GM18907 (cell line): ENCODE measurements around the gene TXNL4A.
"Not testable (repeated sequence)": the region's sequence is repeated elsewhere in the genome, so short reads cannot be mapped to it uniquely, and the experiment has no call there.

Experiments
- ATAC-seq: cut with Tn5 transposase; IDR thresholded peaks from one replicate; pipeline ENCODE4 v1.9.1; 2021; ENCODE audit warnings: mild to moderate bottlenecking, moderate library complexity; ENCODE audit not compliant: unreplicated experiment

The TXNL4A gene, protein sequence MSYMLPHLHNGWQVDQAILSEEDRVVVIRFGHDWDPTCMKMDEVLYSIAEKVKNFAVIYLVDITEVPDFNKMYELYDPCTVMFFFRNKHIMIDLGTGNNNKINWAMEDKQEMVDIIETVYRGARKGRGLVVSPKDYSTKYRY

DNA sequence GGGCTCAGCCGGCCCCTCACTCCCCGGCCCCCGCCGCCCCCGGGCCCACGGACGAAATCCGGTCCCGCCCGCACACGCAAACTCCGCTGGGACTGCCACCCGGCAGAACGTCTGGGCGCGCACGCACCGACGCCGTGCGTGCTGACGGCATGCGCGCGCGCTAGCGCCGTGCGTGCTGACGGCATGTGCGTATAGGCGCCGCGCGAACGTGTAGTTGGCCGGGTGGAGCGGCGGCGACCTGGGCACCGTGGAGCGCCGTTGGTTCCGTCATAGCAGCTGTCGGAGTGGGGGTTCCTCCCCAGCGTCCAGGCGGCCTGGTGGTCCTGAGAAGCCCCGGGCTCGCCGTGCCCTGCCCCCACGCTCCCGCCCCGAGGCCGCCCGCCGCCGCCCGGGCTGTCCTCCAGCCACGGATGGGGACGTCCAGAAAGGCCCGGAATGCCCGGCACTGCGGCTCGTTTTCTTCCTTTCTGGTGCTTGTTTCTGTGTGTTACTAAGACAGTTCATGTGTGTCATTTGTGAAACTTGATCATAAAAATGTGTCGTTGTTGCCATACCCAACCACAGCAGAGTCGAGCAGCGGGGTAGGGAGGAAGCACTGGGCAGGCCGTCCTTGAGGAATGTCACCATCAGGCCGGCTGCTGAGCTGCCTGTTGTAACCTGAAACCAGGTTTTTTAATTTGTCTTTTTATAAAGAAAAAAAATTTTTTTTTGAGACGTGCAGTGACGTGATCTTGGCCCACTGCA, at the start of gene TXNL4A:
Gene TXNL4A, minus strand, starts transcription at position 113 of the 744 bp plus-strand sequence. CDS start 171 bp downstream, outside the sequence.
- peak; percentile 96 for ATAC-seq

DNA sequence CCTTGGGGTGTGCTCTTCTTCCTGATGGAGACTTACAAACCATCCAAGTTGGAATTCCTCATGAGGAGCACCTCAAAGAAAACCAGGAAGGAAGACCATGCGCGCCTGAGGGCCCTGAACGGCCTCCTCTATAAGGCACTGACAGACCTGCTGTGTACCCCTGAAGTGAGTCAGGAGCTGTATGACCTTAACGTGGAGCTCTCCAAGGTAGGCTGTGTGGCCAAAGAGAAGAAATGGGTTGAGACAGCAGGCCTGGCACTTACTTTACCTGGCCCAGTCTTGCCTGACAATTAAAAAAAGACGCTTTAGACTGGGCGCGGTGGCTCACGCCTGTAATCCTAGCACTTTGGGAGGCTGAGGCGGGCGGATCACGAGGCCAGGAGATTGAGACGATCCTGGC, 48.9 kb upstream of the TXNL4A start:
- ATAC-seq = no peak

DNA sequence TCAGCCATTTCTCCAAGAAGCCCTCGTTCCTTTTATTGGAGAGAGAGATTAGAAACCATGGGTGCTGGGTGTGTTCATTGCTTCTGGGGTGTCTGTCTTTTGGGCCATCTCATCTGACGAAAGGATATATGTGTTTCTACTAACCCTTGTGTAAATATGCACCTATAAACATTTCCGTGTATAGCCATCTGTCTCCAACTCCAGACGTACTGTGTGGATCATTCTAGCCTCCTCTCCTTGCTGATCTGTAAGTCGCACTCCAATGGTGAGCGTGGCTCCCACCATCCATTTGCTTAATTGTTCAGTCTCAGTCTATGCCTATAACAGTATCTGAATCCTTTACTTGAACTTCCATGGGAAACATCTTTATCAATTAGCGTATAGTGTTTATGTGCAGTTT, 47.6 kb upstream of the TXNL4A start:
- ATAC-seq = no peak

DNA sequence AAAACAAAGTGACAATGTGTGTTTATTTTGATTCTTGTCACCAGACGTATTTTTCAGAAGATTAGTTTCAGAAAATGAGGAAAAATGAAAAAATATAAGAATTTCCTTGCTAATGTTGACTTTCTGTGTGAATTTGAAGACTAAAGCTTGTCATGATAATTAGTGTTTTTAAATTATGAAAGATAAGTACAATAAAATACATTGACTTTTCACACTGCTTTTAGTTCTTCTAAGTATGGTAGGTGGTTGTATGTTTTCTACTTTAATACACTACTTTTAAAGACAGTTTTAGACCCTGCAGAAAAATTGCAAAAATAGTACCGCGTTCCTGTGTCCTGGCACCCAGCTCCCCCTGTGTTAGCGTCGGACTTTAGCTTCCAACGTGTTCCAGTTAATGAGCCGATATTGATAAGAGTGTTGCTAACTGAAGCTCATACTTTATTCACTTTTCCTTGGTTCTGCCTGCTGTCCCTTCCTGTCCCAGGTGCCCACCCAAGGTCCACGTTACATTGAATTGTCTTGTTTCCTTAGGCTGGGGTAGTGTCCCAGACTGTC, 46.6 kb upstream of the TXNL4A start:
- ATAC-seq = no peak

DNA sequence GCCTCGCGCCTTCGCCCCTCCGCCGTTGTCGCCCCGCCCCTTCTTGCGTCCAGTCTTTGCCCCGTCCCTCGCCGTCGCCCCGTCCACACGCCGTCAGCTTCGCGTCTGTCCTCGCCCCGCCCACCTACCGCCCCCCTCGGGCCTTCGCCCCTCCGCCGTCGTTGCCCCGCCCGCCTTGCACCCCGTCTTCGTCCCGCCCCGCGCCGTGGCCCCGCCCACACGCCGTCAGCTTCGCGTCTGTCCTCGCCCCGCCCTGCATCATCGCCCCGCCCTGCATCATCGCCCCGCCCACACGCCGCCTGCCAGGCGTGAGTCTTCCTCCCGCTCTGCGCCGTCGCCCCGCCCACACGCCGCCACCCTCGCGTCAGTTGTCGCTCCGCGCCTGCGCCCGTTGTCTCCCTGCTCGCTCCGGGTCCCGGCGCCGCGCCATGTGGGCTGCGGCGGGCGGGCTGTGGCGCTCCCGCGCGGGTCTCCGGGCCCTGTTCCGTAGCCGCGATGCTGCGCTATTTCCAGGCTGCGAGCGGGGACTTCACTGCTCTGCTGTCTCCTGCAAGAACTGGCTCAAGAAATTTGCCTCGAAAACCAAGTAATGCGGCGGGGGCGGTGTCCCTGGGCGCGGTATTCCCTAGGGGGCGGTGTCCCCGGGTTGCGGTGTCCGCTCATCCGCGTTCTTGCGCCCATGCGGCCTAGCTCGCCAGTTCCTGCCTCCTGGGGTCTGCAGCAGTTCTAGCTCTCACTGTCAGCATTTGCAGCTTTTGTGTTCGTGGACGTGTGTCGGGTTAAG, 45.9 kb upstream of the TXNL4A start, which contains the start of gene RBFA:
Gene RBFA, plus strand, starts transcription at position 367 of the 784 bp plus-strand sequence. Its CDS starts 62 bp downstream, at position 429.
- ATAC-seq = peak; percentile 77

DNA sequence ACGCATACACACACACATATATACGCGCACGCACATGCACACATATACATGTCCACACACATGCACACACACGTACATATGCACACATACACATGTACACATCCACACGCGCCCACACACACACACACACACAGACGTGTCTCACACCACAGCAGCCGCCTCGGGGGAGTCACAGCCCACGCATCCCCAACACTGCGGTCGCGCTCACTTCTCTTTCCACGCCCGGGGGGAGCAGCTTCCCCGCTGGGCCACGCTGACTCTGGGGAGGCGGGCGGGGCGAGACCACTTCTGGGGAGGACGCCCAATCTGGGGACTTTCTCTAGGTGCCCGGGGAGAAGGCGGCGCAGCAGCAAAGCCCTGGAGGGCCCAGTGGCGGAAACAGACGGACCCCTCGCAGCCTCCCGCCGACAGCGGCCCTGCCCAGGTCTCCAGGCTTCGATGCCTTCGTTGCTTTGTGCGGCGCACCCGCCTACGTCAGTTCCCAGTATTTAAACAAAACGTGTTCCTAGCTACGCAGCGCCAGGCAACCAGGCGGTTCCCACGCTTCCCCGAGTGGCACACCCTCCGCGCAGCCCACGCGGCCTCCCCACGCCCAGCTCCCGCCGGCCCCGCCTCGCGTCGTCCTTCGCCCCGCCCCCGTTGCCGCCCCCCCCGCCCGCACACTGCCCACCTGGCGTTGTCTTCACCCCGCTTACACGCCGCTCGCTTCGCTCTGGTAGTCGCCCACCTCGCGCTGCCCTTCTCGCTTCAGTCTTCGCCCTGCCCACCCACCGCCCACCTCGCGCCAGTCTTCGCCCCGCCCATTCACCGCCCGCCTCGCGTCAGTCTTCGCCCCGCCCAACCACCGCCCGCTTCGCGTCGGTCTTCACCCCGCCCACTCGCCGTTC, 45.1 kb upstream of the TXNL4A start:
- peak; percentile 60 for ATAC-seq

DNA sequence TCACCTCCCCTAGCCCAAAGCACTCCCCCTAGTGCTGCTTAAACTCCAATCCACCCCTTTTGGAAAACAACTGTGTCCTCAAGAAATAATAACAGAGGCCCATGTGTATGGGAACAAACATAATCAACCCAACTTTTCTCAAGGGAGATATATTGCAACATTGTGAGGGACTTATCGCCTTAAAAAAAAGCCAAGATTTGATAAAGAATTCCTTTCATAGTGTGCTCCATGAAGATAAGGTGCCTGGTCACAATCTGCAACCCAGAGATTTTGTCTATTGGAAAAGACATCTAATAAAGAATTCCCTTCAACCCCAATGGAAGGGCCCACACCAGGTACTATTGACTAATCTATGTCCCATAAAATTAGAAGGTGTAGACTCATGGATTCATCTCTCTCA, 41.3 kb upstream of the TXNL4A start:
- no peak for ATAC-seq

DNA sequence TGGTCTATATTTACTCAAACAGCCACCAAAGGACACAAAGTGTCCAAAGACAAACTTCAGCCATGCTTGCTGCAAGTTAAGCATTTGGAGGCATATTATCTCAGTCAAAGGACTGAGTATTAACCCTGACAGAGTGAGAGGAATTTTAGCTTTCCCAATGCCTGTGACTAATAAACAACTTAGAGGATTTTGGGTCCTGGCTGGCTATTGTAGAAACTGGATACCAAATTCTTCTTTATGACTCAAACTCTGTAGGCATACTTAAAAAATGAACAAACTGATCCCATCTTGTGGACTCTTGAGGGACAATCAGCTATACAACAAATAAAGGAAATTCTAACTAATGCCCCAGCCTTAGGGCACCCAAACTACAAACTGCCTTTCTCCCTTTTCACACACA, 39.4 kb upstream of the TXNL4A start:
- ATAC-seq = not testable (repeated sequence)

DNA sequence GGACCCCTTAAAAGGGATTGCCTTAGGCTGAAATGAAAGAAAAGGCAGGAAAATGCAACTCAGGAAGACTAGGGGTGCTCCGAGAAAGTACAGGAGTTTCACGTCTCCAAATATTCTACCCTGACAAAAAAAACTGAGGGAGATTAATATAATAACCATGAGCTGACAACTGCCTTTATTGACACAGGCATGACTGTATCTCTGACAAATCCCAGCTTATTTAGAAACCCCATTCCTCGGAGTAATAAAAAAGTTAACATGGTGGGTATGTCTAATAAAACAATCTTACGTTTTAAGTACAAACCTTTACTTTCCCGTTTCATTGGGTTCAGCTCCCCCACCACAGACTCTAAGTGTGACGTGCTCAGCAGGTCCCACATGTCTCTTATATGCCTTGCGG, 38.0 kb upstream of the TXNL4A start:
- no peak for ATAC-seq

DNA sequence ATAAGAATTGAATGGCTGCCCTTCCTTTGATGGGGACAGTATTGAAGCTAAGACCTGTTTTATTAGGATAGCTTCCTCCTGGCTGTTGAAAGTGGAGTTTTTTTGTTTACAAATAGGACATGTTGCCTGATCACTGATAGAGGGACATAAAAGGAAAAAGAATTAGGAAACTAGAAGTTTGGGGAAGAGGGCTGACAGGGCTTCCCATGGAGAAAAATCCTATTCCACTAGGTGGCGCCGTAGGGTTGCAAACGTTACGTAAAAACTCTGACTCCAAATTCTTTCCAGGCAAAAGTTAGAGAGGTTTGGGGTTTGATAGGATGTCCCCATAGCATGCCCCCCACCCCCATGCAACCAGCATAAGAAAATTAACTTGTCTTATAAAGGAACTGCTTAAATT, 34.8 kb upstream of the TXNL4A start:
- ATAC-seq = no peak

DNA sequence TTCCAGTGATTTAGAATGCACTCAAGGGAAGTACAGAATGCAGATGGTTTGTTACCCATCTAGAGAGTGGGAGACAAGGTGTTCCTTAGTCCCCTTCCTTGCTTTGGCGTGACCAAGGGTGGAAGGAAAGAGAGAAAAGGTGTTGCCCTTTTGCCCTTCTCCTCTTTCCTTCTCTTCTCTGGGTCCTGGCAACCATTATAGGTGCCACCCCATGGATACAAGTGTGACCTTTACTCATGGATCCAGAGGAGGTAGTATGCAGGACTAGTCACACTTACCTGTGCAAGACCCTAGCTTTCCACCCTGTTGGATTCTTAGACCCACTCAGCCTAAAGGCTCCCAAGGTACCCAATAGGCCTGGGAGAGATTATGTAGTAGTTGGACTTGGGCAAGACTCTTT, 34.2 kb upstream of the TXNL4A start:
- no peak for ATAC-seq

DNA sequence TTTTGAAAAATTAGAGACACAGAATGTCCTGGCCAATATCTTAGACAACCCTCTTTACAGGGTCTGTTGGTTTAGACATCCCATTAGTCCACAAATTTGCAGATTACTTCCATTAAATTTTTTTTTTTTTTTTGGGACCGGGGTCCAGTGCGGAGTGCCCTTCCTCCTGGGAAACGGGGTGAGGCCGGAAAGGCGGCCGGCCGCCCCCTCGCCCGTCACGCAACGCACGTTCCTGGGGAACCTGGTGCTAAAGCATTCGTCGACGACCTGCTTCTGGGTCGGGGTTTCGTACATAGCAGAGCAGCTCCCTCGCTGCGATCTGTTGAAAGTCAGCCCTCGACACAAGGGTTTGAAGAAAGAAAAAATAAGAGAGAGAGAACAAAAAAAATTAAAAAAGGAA, 24.4 kb upstream of the TXNL4A start:
- no peak for ATAC-seq

DNA sequence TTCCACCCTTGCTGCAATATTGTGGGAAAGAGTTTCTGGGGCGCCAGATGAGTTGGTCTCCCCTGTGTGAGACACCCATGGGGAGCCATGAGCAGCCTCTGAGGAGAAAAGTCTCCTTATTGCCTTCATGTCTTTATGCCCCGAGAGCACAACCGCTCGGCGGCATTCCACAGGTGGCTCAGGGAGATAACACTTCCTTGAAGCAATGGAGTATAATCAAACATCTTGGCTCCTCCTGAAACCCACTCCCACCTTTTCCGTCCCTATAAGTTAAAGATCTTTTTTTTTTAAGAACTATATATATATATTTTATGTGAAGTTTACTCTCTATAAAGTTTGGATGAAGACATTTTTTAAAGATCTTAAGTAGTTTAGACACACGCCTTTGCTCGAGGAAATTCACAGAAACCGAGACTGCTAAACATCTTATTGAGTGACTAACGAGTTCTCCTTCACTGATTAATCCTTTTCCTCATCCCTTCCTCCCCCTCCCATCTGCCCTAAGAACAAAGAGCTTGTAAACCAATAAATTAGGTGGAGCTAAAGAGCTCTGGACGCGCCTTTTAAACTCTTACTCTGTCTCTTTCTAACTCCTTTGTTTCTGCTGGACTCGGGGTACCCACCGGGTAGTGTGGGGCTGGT, 23.3 kb upstream of the TXNL4A start:
- ATAC-seq = not testable (repeated sequence)

DNA sequence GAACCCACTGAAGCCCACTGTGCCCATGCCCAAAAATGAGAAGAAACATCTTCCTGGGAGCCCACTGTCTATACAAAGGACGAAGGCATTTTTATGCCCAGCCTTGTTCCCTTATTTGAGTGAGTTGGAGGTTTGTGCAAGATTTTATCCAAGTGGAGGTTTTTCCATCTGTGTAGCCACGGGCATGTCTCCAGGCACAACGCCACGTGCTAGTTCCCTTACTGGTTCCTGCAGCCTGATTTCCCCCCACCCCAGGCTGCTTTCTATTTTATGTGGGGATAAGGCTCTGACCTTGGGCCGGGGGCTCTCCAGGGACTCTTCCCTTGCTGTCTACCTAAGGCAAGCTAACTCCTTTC, 22.2 kb upstream of the TXNL4A start:
- ATAC-seq = no peak

DNA sequence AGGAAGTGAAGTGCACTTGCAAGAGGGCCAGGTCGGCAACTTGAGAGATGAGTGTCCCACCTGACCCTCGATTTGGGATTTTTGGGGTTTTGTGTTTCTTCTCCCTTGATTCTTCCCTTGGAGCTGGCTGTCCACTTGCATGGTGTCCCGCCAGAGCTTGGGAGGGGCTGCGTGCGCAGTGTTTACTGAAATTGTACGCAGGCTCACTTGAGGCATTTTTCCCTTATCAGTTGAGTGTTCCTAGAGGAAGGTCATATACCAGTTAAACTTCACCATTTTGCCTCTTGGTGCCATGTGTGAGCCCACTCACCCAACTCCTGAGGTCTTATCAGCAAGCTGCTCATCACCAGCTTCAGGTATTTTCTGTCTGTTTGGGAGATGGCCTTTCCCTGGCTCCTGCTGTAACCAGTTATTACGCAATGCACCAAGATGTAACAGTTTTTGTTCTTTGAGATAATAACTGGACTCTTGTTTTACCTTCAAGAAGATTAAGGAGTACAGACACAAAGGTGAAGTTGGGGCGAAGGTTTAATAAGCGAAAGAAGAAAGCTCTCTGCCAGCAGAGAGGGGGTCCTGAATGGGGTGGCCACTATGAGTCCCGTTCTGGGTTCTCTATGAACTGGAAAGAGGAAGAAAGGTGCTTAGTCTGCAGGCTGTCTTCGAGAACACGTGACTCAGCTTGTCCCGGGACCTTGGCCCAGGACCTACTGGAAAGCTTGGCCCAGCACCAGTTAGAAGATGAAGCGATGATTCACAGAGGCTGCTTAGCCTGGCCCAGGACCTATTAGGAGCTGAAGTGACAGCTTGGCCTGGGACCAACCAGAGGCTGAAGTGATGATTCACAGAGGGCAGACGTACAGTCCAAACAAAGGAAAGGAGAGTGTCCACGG, 21.5 kb upstream of the TXNL4A start:
- ATAC-seq = no peak

DNA sequence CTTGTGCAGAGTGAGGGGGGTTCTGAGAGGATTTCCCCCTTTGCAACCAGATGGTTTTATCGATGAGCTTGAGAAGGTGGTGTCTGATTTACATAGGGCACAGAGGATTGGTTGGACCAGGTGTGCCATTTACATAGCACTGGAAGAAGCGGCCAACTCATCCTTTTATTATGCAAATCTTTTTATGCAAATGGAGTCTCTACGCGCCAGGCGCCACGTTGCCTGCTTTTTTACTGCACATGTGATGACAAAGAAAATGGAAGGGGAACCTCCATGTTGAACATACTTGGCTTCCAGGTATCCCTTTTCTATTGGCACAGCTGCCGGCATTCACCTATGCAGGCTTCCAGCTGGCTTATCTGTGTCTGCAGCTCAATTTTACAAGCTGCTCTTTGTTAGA, 18.4 kb upstream of the TXNL4A start:
- ATAC-seq = no peak

DNA sequence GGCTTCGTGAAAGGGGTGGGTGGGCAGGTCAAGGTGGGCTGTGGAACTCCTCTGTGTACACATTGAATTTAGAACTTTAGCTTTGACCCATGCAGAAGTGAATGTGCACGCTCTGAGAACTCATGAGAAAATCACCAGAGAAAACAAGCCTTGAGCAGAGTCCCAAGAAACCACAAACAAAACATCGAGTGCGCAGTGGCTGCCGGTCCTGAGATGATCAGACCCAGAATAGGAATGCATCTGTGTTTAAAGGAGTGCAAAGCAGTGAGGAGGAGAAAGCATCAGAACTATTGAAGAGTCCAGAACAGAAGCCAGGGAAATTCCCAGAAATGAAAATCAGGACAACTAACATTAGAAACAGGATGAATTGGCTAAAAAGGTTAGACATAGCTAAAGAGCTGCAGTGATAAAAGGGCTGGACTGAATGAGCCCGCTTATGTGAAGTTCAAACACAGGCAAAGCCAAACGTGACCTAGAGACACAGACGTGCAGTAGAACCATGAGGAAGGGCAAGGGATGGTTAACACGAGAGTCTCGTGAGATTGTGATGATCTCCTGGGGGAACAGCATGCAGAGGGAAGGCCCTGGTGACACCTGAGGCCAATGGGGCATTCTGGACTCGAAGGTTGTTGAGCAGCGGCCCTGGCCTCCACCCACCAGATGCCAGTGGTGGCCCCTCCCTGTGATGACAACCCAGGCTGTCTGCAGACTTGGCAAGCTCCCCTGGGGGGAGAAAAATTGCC, 16.4 kb upstream of the TXNL4A start:
- ATAC-seq = no peak

DNA sequence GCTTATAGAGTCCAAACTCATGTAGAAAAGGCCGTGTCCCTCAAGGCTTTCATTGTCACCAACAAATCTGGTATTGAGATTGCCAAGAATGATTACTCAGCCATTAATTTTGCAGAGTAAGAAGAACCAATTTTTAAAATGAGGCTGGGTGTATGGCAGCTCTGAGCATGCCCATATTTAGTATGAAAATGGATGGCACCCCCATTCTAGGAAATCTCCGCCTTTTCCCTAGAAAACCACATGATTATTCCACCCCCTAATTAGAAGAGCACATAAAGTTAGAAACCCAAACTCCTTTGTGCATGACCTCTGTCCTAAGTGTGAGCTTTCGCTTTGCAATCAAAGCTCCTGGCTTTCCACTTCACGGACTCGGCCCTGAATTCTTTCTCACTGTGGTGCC, 14.1 kb upstream of the TXNL4A start:
- ATAC-seq = no peak

DNA sequence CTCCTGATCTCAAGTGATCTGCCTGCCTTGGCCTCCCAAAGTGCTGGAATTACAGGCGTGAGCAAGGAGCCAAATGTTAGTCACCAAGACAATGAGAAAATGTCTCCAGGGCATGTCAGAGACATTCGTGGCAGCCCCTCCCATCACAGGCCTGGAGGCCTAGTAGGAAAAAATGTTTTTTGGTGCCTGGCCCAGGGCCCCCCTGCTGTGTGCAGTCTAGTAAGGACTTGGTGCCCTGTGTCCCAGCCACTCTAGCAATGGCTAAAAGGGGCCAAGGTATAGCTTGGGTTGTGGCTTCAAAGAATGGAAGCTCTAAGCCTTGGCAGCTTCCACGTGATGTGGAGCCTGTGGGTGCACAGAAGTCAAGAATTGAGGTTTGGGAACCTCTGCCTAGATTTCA, 12.5 kb upstream of the TXNL4A start:
- no peak for ATAC-seq
